Measurements from ENCODE around the gene GAB4.

GRCh38 chr22:16922076-16922475, 85.9 kb downstream of the GAB4 start:
- no peak for TF ChIP-seq CTCF (IDR thresholded peaks at IDR 0.05; ENCODE audit: low read depth, low read length, poor library complexity, severe bottlenecking)
- TF ChIP-seq EZH2phosphoT487 (IDR thresholded peaks at IDR 0.05; ENCODE audit: borderline replicate concordance, low read length): no peak

Data from DOHH2 (cell line).